ENCODE results near the gene NUDT8.

Gene NUDT8

GRCh38 chr11:67629386-67630227, at the start of gene NUDT8:
NUDT8 (minus strand) TSS chr11:67629937; CDS start chr11:67629911, 26 bp downstream.
- DNase-seq (ENCODE audit: low read depth in 2 of 2): peak; percentile 73 to 96

GRCh38 chr11:67675058-67675747, 45.5 kb upstream of the NUDT8 start:
- no peak for DNase-seq (ENCODE audit: low read depth in 2 of 2)

- DNase-seq (ENCODE audit: low read depth in 2 of 2): no peak
These were observed 44.7 kb upstream of the NUDT8 start, which contains the start of gene ALDH3B2 for GRCh38 chr11:67674442-67674871. ALDH3B2 (minus strand) TSS chr11:67674623; CDS start chr11:67666935, 7,688 bp downstream.

- DNase-seq (ENCODE audit: low read depth in 2 of 2): no peak
These were observed 44.2 kb upstream of the NUDT8 start for GRCh38 chr11:67673902-67674301.

- no peak for DNase-seq (ENCODE audit: low read depth in 2 of 2)
These were observed 43.6 kb upstream of the NUDT8 start for GRCh38 chr11:67673358-67673757.

- DNase-seq (ENCODE audit: low read depth in 2 of 2): no peak
These were observed 41.4 kb upstream of the NUDT8 start for GRCh38 chr11:67671211-67671520.

- no peak for DNase-seq (ENCODE audit: low read depth in 2 of 2)
These were observed 40.8 kb upstream of the NUDT8 start for GRCh38 chr11:67670316-67671210.

- no peak for DNase-seq (ENCODE audit: low read depth in 2 of 2)
These were observed 38.4 kb upstream of the NUDT8 start for GRCh38 chr11:67668192-67668551.

GRCh38 chr11:67667490-67668191, 37.9 kb upstream of the NUDT8 start:
- no peak for DNase-seq (ENCODE audit: low read depth in 2 of 2)

GRCh38 chr11:67666676-67667489, 37.1 kb upstream of the NUDT8 start:
- DNase-seq (ENCODE audit: low read depth in 2 of 2): no peak

- no peak for DNase-seq (ENCODE audit: low read depth in 2 of 2)
These were observed 36.5 kb upstream of the NUDT8 start for GRCh38 chr11:67666303-67666645.

- DNase-seq (ENCODE audit: low read depth in 2 of 2): no peak
These were observed 36.0 kb upstream of the NUDT8 start for GRCh38 chr11:67665541-67666302.

- DNase-seq (ENCODE audit: low read depth in 2 of 2): no peak
These were observed 35.2 kb upstream of the NUDT8 start for GRCh38 chr11:67664696-67665540.

- no peak for DNase-seq (ENCODE audit: low read depth in 2 of 2)
These were observed 34.5 kb upstream of the NUDT8 start for GRCh38 chr11:67664213-67664585.

- no peak for DNase-seq (ENCODE audit: low read depth in 2 of 2)
These were observed 33.9 kb upstream of the NUDT8 start for GRCh38 chr11:67663532-67664212.

GRCh38 chr11:67662835-67663531, 33.2 kb upstream of the NUDT8 start:
- no peak for DNase-seq (ENCODE audit: low read depth in 2 of 2)

- no peak for DNase-seq (ENCODE audit: low read depth in 2 of 2)
These were observed 32.6 kb upstream of the NUDT8 start for GRCh38 chr11:67662142-67662834.
